ENCODE results near the gene PNPO. TPM values are rescaled to one million over a fixed set of nuclear protein-coding genes. Genes with fewer than 3 reads are reported as not detected.
A peak's percentile ranks its signal among the peaks of the same experiment; 100 is the strongest.

Gene PNPO
- total RNA-seq, 1 donor from 2014 or later, result 7.1 TPM

DNA sequence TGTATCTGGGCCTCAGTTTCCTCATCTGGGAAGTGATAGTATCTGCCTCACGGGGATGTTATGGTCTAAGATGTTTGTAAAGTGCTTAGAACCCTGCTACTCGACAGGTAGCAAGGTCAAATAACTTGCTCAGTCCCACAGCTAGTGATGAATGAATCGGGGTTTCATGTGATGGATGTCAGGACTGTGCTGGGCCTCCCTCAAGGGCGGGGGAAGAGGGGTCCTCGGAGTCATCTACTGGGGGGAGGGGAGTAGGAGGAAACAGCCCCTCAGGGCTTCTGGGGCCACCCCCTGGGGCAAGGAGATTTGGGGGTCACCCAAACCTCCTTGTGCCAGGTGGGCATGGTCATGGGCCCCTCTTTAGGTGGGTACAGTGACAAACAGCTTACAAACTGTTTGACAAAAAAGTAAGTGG lies 732 bp downstream of the PNPO start:
- Mint-ChIP-seq H3K9me3 (peaks cover 4% of the 10 kb centered on the region), H3K27me3 (ENCODE audit: low read depth) (peaks cover 11% of the 10 kb centered on the region), H3K27ac (ENCODE audit: unreplicated experiment) (no peak overlapping the region), H3K4me3 (peak overlapping the region; percentile 73), H3K4me1 (peaks cover 15% of the 10 kb centered on the region), H3K36me3 (ENCODE audit: low read depth) (no peaks in the 10 kb centered on the region)
- TF ChIP-seq, protein P1, sequence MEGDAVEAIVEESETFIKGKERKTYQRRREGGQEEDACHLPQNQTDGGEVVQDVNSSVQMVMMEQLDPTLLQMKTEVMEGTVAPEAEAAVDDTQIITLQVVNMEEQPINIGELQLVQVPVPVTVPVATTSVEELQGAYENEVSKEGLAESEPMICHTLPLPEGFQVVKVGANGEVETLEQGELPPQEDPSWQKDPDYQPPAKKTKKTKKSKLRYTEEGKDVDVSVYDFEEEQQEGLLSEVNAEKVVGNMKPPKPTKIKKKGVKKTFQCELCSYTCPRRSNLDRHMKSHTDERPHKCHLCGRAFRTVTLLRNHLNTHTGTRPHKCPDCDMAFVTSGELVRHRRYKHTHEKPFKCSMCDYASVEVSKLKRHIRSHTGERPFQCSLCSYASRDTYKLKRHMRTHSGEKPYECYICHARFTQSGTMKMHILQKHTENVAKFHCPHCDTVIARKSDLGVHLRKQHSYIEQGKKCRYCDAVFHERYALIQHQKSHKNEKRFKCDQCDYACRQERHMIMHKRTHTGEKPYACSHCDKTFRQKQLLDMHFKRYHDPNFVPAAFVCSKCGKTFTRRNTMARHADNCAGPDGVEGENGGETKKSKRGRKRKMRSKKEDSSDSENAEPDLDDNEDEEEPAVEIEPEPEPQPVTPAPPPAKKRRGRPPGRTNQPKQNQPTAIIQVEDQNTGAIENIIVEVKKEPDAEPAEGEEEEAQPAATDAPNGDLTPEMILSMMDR (conservative IDR thresholded peaks at IDR 0.05), result no peak
- no peak for DNase-seq (ENCODE audit: low read depth, low spot score)

DNA sequence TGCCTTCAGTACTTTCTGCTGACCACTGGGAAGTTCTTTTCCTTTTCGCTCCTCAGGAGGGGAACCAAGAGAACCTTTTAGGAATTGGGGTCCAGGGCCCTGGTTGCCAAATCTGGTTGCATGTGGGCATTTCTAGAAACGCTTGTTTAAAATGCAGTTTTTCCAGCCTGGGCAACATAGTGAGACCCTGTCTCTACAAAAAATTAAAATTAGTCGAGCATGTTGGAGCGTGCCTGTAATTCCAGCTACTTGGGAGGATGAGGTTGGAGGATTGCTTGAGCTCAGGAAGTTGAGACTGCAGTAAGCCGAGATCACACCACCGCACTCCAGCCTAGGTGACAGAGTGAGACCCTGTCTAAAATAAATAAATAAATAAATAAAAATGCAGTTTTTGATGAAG lies 1.2 kb downstream of the PNPO start:
- no peaks in the 10 kb centered on the region for H3K36me3 Mint-ChIP-seq (ENCODE audit: low read depth)
- H3K4me3 Mint-ChIP-seq, result no peak overlapping the region
- no peak for DNase-seq (ENCODE audit: low read depth, low spot score)
- TF ChIP-seq, protein P1 (conservative IDR thresholded peaks at IDR 0.05), result no peak
- peaks cover 15% of the 10 kb centered on the region for H3K4me1 Mint-ChIP-seq
- H3K27me3 Mint-ChIP-seq (ENCODE audit: low read depth), result peaks cover 11% of the 10 kb centered on the region
- peaks cover 4% of the 10 kb centered on the region for H3K9me3 Mint-ChIP-seq
- no peak overlapping the region for H3K27ac Mint-ChIP-seq (ENCODE audit: unreplicated experiment)

DNA sequence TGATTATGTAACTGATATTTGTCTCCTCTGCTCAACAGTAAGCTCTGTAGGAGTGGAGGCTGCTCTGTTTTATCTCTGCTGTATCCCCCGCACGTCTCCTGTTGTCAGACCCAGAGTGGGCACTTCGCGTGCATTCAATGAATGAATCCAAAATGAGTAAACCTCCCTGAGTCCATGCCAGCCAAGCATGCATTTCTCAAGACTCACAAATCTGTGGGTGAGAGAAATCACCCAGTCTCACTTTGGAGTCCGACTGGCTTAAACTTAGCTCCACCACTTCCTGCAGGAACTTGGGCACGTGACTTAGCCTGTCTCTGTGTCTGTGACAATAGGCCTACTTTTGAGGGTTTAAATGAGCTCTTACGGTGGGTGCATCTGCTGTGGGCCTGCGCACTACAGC lies 3.7 kb downstream of the PNPO start:
- no peak for DNase-seq (ENCODE audit: low read depth, low spot score)
- peaks cover 11% of the 10 kb centered on the region for H3K27me3 Mint-ChIP-seq (ENCODE audit: low read depth)
- TF ChIP-seq, protein P1 (conservative IDR thresholded peaks at IDR 0.05), result no peak
- H3K27ac Mint-ChIP-seq (ENCODE audit: unreplicated experiment), result peak overlapping the region; percentile 2
- peaks cover 4% of the 10 kb centered on the region for H3K9me3 Mint-ChIP-seq
- peaks cover 24% of the 10 kb centered on the region for H3K4me1 Mint-ChIP-seq
- H3K4me3 Mint-ChIP-seq, result no peak overlapping the region
- H3K36me3 Mint-ChIP-seq (ENCODE audit: low read depth), result no peaks in the 10 kb centered on the region

DNA sequence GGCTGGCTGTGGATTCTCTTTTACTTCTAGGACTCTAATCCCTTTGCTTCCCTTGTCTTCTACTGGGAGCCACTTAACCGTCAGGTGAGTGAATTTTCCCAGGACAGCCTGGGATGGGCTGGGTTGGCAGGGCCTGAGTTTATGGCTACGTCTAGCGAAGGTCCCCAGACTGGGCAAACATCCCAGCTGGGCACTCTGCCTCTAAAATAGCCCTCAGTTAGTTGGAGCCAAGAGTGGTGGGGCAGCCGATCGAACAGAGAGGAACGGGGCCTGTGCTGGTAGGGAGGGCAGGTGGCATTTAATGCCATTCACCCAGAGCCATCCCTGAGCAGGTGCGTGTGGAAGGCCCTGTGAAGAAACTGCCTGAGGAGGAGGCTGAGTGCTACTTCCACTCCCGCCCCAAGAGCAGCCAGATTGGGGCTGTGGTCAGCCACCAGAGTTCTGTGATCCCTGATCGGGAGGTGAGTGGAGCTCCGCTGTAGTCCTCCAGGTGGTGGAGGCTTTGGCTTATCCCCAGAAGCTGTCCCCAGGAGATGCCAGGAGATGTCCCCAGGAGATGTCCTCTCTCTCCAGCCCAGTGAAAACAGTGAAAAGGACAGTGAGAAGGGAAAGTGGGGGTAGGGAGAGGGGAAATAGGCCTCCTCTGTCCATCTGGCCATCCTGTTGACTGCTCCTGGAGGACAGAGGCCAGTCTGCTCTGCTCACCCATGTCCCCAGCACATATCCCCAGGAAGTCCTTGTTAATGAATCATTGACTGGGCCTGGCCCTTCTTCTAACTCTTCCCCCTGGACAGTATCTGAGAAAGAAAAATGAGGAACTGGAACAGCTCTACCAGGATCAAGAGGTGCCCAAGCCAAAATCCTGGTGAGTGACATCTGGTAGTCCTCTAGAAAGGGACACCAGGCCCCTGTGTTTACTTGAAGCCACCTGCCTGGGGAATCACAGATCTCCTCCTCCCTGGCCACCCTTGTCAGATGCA lies 4.4 kb downstream of the PNPO start:
- H3K36me3 Mint-ChIP-seq (ENCODE audit: low read depth), result no peaks in the 10 kb centered on the region
- no peak for DNase-seq (ENCODE audit: low read depth, low spot score)
- H3K9me3 Mint-ChIP-seq, result peaks cover 4% of the 10 kb centered on the region
- TF ChIP-seq, protein P1 (conservative IDR thresholded peaks at IDR 0.05), result no peak
- H3K27ac Mint-ChIP-seq (ENCODE audit: unreplicated experiment), result peak overlapping the region; percentile 2
- H3K4me3 Mint-ChIP-seq, result no peak overlapping the region
- peaks cover 7% of the 10 kb centered on the region for H3K27me3 Mint-ChIP-seq (ENCODE audit: low read depth)
- H3K4me1 Mint-ChIP-seq, result peaks cover 30% of the 10 kb centered on the region

DNA sequence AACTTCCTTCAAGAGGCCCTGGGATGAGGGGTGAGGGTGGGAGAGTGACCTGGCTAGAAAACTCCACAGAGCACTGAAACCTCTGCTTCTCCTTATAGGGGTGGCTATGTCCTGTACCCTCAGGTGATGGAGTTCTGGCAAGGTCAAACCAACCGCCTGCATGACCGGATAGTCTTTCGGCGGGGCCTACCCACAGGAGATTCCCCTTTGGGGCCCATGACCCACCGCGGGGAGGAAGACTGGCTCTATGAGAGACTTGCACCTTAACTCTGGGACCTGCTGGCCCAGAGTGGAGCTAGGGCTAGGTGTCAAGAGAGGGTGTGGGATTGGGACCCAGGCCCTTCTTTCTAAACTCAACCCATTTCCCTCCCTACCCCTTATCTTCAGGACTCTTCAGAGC lies 5.1 kb downstream of the PNPO start:
- peaks cover 2% of the 10 kb centered on the region for H3K27me3 Mint-ChIP-seq (ENCODE audit: low read depth)
- TF ChIP-seq, protein P1 (conservative IDR thresholded peaks at IDR 0.05), result no peak
- H3K4me1 Mint-ChIP-seq, result peaks cover 24% of the 10 kb centered on the region
- H3K27ac Mint-ChIP-seq (ENCODE audit: unreplicated experiment), result no peak overlapping the region
- DNase-seq (ENCODE audit: low read depth, low spot score), result no peak
- peak overlapping the region; percentile 11 for H3K4me3 Mint-ChIP-seq
- no peaks in the 10 kb centered on the region for H3K9me3 Mint-ChIP-seq
- no peaks in the 10 kb centered on the region for H3K36me3 Mint-ChIP-seq (ENCODE audit: low read depth)

All from neural crest cell (in vitro differentiated cells).